Stimulated activated CD4-positive, alpha-beta T cell treated with anti-CD3 and anti-CD28 coated beads, TNF-alpha, amount 100 ng/mL, for 1 hour (primary cell): ENCODE data around the gene TTBK1.

ENCODE experiments used
- DNase-seq, 3 donors: peaks; one replicate each; pipeline ENCODE4 v3.0.0-alpha.2; 2020; ENCODE audit warnings: low read depth in 3 of 3, low spot score in 1 of 3

TTBK1 gene

DNA sequence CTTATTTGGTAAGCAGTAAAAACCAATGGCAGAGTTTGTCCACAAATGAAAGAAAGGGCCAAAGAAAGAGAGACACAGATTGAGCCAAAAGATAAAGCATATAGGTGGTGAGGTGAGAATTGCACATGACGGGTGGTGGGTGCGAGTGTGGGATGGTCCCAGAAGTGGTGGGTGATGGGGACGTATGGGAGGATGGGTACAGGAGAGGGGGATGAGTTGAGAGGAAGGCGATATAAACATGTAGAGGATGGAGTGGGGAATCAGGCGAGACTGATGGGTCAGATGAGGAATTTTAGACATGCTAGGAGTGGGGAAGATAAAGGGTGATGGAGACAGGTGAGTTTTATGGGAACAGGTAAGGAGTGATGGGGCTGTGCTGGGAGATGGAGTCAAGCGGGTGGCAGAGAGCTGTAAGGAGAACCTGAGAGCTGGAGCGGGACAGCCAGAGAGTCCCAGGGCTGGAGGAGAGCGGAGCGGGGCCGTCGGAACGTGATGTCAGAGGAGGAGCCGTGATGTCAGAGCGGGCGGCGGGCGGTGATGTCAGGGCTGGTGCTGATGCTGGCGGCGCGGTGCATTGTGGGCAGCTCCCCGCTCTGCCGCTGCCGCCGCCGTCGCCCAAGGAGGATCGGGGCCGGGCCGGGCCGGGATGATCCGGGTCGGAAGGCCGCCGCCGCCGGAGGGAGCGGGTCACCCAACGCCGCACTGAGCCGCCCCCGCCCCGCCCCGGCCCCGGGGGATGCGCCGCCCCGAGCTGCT is at the start of gene TTBK1:
Gene TTBK1, plus strand, starts transcription at position 574 of the 756 bp plus-strand sequence. CDS start 3,180 bp downstream, outside the sequence.
- no peak for DNase-seq

DNA sequence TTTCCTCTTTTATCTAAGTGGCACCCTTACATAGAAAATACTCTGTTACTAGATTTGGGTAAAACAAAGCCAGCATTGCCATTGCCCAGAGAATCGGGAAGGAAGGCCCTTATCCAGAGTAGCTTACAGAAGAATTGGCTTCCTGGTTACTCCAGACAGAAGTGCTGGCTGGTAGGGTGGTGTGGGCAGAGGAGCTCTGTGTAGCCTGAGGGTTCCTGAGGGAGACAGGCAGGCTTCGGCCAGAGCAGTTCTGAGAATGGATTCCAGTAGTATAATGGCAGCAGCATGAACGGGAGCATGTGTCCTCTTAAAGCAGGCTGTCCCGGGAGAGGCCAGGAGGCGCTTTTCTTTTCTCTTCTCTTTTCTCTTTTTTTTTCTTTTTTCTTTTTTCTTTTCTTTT is 49.4 kb upstream of the TTBK1 start:
- no peak for DNase-seq

- DNase-seq, result no peak
These were observed 46.9 kb upstream of the TTBK1 start for GRCh38 chr6:43196337-43196736.

GRCh38 chr6:43199912-43200311 is 43.4 kb upstream of the TTBK1 start:
- DNase-seq, result no peak

DNA sequence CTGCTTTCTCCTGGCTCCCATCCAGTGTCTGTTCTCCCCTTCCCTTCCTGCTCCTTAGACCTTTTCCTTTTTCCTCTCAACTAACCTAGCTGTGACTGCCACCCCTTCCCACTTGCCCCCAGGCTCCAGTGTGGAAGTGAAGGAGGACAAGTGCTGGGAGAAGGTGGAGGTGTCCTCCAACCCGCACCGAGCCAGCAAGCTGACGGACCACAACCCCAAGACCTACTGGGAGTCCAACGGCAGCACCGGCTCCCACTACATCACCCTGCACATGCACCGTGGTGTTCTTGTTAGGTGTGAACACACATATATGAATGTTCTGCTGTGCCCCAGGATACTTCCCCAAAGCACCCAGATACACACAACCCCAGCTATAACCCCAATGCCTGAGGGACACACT is 42.7 kb upstream of the TTBK1 start:
- DNase-seq, result no peak

DNA sequence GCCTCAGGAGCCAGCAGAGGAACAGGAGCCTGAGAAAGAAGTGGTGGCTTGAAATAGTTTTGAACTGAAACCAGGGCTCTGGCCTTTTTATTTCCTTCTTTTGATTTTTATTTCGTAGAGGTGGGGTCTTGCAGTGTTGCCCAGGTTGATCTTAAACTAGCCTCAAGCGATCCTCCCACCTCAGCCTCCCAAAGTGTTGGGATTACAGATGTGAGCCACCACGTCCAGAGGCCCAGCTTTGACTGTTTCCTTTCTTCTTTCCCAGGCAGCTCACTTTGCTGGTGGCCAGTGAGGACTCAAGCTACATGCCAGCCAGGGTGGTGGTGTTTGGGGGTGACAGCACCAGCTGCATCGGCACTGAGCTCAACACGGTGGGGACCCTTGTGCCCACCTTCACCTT is 40.8 kb upstream of the TTBK1 start:
- no peak for DNase-seq

- no peak for DNase-seq
These were observed 40.1 kb upstream of the TTBK1 start for GRCh38 chr6:43203029-43203717.

- no peak for DNase-seq
These were observed 39.6 kb upstream of the TTBK1 start for GRCh38 chr6:43203718-43204095.

DNA sequence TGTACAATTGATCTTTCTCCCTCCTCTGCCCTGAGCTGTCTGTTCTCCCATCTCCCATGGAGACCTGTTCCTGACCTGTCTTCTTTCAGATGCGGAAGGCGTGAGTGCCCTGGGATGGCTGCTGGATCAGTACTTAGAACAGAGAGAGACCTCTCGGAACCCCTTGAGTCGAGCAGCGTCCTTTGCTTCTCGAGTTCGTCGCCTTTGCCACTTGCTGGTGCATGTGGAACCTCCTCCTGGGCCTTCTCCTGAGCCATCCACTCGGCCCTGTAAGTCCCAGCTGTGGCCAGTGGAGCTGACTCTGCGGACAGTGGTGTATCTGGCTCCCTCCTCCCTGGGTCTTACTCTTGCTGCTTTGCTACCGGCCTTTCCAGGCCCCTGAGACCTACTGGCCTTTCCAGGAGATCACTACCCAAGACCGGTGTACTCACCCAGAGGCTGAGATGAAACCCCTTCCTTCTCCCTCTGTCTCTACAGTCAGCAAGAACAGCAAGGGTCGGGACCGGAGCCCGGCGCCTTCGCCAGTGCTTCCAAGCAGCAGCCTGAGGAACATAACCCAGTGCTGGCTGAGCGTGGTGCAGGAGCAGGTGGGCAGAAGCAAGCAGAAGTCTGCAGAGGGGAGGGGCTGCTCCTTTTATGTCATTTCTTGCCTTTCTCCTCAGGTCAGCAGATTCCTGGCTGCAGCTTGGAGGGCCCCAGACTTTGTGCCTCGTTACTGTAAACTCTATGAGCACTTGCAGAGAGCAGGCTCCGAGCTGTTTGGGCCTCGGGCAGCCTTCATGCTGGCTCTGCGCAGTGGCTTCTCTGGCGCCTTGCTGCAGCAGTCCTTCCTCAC is 38.8 kb upstream of the TTBK1 start:
- DNase-seq, result no peak

DNA sequence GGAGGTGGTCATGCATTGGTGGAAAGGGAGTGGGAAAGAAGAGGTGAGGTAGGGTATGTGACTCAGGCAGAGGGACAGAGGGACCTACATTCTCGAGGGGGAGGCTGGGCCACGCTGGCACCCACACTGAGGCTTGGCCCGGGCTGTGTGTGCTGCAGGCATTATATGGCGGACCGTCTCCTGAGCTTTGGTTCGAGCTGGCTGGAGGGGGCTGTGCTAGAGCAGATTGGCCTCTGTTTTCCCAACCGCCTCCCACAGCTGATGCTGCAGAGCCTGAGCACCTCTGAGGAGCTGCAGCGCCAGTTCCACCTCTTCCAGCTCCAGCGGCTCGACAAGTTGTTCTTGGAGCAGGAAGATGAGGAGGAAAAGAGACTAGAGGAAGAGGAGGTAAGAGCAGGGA is 37.4 kb upstream of the TTBK1 start:
- DNase-seq, result no peak

DNA sequence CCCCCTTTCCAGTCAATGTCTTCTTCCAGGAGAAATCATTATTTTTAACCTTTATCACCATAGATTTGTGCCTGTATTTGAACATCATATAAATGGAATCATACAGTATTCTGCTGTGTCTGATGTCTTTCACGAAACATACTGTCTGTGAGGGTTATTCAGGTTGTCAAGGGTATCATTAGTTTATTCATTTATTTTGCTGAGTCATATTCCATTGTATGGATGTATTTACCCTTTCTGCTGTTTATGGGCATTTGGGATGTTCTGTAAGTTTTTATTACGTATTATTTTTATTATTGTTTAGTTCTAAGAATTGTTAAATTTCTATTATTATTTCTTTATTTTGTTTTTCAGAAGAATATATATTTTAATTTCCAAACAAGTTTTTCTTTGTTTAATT is 36.0 kb upstream of the TTBK1 start:
- no peak for DNase-seq

DNA sequence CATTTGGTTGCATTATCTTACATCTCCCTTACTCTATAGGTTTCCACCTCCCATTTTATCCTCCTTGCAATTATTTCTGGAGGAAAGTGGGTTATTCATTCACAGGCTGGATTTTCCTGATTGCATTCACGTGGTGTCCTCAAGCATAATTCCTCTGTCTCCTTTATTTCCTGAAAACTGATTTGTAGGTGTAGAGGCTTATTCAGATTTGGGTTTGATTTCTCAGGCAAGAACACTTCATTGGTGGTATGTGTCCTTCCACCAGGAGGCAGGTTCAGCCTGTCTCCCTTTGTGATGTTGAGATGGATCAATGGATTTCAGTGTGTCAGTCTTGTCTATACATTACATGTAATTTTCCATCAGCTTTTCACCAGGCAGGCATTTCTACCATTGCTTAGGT is 31.3 kb upstream of the TTBK1 start:
- DNase-seq, result no peak

DNA sequence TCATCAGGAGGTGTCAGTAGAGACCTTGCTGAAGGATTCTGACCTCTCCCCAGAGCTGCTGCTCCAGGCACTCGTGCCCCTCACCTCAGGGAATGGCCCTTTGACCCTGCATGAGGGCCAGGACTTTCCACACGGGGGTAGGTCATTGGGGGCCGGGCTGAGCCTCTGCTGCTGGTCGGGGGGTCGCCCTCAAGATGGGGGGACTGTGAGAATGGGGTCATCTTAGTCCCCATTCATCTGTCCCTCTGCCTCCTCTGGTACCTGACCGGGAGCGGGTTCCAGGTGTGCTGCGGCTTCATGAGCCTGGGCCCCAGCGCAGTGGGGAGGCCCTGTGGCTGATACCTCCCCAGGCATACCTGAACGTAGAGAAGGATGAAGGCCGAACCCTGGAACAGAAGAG is 29.9 kb upstream of the TTBK1 start:
- DNase-seq, result no peak

DNA sequence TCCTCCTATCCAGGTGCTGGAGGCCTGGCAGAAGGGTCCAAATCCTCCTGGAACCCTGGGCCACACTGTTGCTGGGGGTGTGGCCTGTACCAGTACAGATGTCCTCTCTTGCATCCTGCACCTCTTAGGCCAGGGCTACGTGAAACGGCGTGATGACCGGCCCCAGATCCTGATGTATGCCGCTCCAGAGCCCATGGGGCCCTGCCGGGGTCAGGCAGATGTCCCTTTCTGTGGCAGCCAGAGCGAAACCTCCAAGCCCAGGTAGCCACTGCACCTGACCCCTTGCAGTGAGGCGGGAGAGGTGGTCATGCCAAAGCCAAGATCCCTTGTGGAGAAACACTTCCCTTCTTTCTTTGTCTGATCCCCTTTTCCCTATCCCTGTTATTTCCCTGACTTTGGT is 28.2 kb upstream of the TTBK1 start:
- DNase-seq, result no peak

DNA sequence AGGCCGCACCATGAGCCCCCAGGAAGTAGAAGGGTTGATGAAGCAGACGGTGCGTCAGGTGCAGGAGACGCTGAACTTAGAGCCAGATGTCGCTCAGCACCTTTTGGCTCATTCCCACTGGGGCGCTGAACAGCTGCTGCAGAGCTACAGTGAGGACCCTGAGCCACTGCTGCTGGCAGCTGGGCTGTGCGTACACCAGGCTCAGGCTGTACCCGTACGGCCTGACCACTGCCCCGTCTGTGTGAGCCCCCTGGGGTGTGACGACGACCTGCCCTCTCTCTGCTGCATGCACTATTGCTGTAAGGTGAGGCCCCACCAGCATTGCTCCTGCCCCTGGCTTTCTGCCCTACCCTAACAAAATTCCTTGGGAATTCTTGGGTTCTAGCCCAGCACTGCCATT is 27.1 kb upstream of the TTBK1 start:
- DNase-seq, result no peak

DNA sequence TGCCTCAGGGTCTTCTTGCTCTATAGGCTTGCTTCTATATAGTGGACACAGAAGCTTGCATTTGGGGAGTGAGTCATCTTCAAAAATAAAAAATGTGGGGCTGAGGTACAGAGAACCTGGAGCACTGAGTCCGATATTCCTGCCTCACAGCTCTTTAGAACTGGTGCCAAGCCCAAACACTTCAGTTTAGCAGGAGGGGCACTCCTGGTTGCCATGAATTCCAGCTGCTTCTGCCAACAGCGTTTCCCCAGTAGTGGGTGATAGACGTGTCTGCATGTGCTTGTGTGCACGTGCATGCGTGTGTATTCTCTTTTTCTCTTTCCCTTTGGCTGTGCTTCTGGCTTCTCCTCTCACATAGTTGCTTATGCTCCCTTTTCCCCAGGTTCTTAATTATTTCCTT is 25.9 kb upstream of the TTBK1 start:
- DNase-seq, result no peak

GRCh38 chr6:43219119-43219518 is 24.2 kb upstream of the TTBK1 start:
- no peak for DNase-seq

- DNase-seq, result no peak
These were observed 23.5 kb upstream of the TTBK1 start for GRCh38 chr6:43219814-43220213.

DNA sequence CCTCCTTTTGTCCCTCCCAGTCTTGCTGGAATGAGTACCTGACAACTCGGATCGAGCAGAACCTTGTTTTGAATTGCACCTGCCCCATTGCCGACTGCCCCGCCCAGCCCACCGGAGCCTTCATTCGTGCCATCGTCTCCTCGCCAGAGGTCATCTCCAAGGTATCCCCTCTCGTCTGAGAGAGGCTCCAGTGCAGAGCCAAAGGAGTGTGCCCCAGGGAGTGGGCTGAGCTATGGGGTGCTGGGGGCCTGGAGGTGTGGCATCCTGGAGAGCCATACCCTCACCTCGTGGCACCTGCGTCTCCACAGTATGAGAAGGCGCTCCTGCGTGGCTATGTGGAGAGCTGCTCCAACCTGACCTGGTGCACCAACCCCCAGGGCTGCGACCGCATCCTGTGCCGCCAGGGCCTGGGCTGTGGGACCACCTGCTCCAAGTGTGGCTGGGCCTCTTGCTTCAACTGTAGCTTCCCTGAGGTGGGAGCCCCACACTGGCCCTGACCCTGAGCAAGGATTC is 22.8 kb upstream of the TTBK1 start:
- DNase-seq, result no peak

GRCh38 chr6:43221046-43221972 is 22.0 kb upstream of the TTBK1 start:
- DNase-seq, result no peak
